HPDE6-E6E7 (cell line): ENCODE measurements around the gene CYP4F11.
"Not testable (repeated sequence)": the region's sequence is repeated elsewhere in the genome, so short reads cannot be mapped to it uniquely, and the experiment has no call there.

Source experiments
- DNase-seq: peaks from one replicate; pipeline ENCODE4 v3.0.0; 2011; ENCODE audit warnings: missing footprints; ENCODE audit errors: extremely low spot score

CYP4F11 gene

GRCh38 chr19:15874821-15875474 lies 59.4 kb downstream of the CYP4F11 start:
- DNase-seq = no peak

GRCh38 chr19:15873771-15874170 lies 60.6 kb downstream of the CYP4F11 start:
- not testable (repeated sequence) for DNase-seq

GRCh38 chr19:15871570-15871969 lies 62.8 kb downstream of the CYP4F11 start:
- no peak for DNase-seq

GRCh38 chr19:15869873-15870272 lies 64.5 kb downstream of the CYP4F11 start:
- no peak for DNase-seq

DNA sequence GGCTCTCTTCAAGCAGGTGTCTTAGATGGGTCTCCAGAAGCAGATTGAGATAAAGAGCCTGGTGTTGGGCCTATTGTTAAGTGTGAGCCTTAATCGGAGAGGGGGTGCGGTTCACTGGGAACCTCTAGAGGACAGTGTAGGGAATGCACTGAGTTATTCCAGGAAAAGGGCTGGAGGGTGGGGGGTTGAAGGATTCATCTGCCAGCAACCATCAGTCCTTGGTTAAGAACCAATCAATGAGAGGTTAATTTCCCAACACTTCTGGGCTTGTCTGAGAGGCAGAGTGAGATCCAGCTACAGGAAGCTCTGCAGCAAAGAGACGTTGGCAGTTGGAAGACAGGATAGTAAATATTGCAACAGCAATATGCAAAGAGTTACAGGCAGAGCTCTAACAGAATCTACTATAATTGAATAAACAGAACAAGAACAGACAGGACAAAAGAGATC lies 65.2 kb downstream of the CYP4F11 start:
- peak; percentile 91 for DNase-seq

GRCh38 chr19:15866636-15867035 lies 67.7 kb downstream of the CYP4F11 start:
- no peak for DNase-seq

GRCh38 chr19:15864824-15865223 lies 69.5 kb downstream of the CYP4F11 start:
- DNase-seq = no peak

GRCh38 chr19:15863272-15863671 lies 71.1 kb downstream of the CYP4F11 start:
- peak; percentile 72 for DNase-seq

DNA sequence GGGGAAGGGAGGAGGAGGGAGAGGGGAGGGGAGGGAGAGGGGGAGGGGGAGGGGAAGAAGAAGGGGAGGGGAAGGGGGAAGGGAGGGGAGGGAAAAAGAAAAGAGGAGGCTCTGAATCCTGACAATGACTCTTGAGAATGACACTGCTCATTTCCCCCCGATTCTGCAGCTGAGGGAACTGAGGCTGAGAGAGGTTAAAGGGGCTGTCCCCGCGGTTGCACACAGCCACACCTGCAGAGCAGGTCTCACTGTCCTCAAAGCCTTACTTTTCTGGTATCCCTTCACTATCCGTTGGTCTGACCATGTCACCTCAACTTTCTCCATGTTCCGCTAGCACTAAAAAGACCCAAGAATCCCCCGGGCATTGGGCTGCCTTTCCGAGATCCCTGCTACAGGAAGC lies 71.9 kb downstream of the CYP4F11 start:
- DNase-seq = no peak
